Loucy (cell line): Measurements from ENCODE around the gene TEAD3.

Experiments used
- CTCF ChIP-seq: fragments of 200-600 bp; sonication (generic); conservative IDR thresholded peaks from 2 replicates; pipeline ENCODE4 v1.5.1; 2014; ENCODE audit warnings: mild to moderate bottlenecking, antibody characterized with exemption, low read length
- EZH2phosphoT487 ChIP-seq: fragments of 200-600 bp; IDR thresholded peaks from 2 replicates; pipeline ENCODE4 v1.6.1; 2018; ENCODE audit warnings: antibody characterized with exemption, mild to moderate bottlenecking, moderate library complexity, borderline replicate concordance

DNA sequence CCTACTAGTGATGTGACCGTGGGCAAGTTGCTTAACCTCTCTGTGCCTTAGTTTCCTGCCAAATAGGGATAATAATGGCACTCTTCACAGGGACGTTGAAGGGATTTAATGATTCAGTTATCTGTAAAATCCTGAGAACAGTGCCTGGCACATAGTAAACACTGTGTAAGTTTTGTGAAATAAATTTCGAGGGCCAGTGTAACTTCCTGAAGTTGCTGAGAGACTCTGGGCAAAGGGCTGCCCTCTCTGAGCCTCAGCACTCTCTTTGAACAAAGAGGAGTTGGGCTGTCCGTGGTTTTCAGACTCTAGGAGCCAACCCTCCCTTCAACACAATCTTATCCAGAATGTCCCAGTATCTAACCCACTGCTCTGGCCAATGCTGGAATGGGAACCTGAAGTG, 2.5 kb upstream of the TEAD3 start:
- TF ChIP-seq CTCF: no peak
- no peak for TF ChIP-seq EZH2phosphoT487
